MCF 10A (cell line): ENCODE data around the gene GRIK1. TPM values are rescaled to one million over a fixed set of nuclear protein-coding genes. Genes with fewer than 3 reads are reported as not detected.

Source experiments
- BruUV-seq: library from RNA; stranded (reverse); fragments of 400-500 nt; replicated peaks from 2 replicates; lab custom pipeline; 2021; lab: Mats Ljungman, UMichigan
- CTCF ChIA-PET: fragments of 300-600 bp; sonication (Branson Sonifier 250); formaldehyde crosslinking; extraction: SDS; loops from one replicate; lab custom pipeline; 2021; ENCODE audit warnings: antibody characterized with exemption, inconsistent platforms; lab: Yijun Ruan, JAX
- POLR2A ChIA-PET: fragments of 300-600, 350-650 bp; sonication (Branson Sonifier 250); formaldehyde crosslinking; extraction: SDS; loops from one replicate; lab custom pipeline; 2020; ENCODE audit warnings: antibody characterized with exemption, inconsistent platforms; lab: Yijun Ruan, JAX
- DNase-seq: peaks from one replicate; pipeline ENCODE4 v3.0.0-alpha.2; 2018; ENCODE audit not compliant: unreplicated experiment
- H3K27ac Mint-ChIP-seq: one replicate; pipeline ENCODE4 v1.8.0; 2022; ENCODE audit warnings: mild to moderate bottlenecking, low read depth, mixed read lengths; ENCODE audit not compliant: unreplicated experiment
- H3K27me3 Mint-ChIP-seq: one replicate; pipeline ENCODE4 v1.8.0; 2022; ENCODE audit warnings: mixed read lengths; ENCODE audit not compliant: insufficient read depth, unreplicated experiment
- H3K36me3 Mint-ChIP-seq: one replicate; pipeline ENCODE4 v1.8.0; 2022; ENCODE audit warnings: mild to moderate bottlenecking, moderate library complexity, mixed read lengths; ENCODE audit not compliant: insufficient read depth, unreplicated experiment
- H3K4me1 Mint-ChIP-seq: one replicate; pipeline ENCODE4 v1.8.0; 2022; ENCODE audit warnings: mixed read lengths; ENCODE audit not compliant: insufficient read depth, unreplicated experiment
- H3K4me3 Mint-ChIP-seq: one replicate; pipeline ENCODE4 v1.8.0; 2022; ENCODE audit warnings: mild to moderate bottlenecking, moderate library complexity, mixed read lengths; ENCODE audit not compliant: unreplicated experiment
- H3K9me3 Mint-ChIP-seq: one replicate; pipeline ENCODE4 v1.8.0; 2022; ENCODE audit warnings: mixed read lengths; ENCODE audit not compliant: unreplicated experiment
- CTCF ChIP-seq: fragments of 200-600 bp; IDR thresholded peaks from one replicate; pipeline ENCODE4 v1.8.0; 2022; ENCODE audit warnings: antibody characterized with exemption, mild to moderate bottlenecking; ENCODE audit not compliant: unreplicated experiment
- intact Hi-C: fragments of 100-400 bp; cut with micrococcal nuclease; formaldehyde crosslinking; loops from 2 replicates; pipeline ENCODE4 v1.14.1; 2022
- total RNA-seq: library from RNA; stranded (reverse); gene quantifications from 2 replicates; pipeline ENCODE4 v1.2.3, GENCODE V29; 2022

Gene GRIK1
- total RNA-seq, 1 experiment from 2014 or later: not detected

- H3K36me3 Mint-ChIP-seq: no peaks in the 10 kb centered on the region
- intact Hi-C loops: no loop called here
- TF ChIP-seq CTCF: no peak
- no peak overlapping the region for H3K27ac Mint-ChIP-seq
- H3K9me3 Mint-ChIP-seq: no peaks in the 10 kb centered on the region
- H3K4me3 Mint-ChIP-seq: no peak overlapping the region
- BruUV-seq: no TSS peak
- POLR2A ChIA-PET: no interaction called here
- H3K27me3 Mint-ChIP-seq: no peaks in the 10 kb centered on the region
- CTCF ChIA-PET: no interaction called here
- peaks cover 8% of the 10 kb centered on the region for H3K4me1 Mint-ChIP-seq
- no peak for DNase-seq
Observed at GRCh38 chr21:29658177-29658933, 281.4 kb downstream of the GRIK1 start.

GRCh38 chr21:29657240-29657989 lies 282.4 kb downstream of the GRIK1 start:
- DNase-seq: no peak
- no peak for TF ChIP-seq CTCF
- H3K36me3 Mint-ChIP-seq: no peaks in the 10 kb centered on the region
- H3K4me3 Mint-ChIP-seq: no peak overlapping the region
- no peaks in the 10 kb centered on the region for H3K9me3 Mint-ChIP-seq
- intact Hi-C loops: no loop called here
- no TSS peak for BruUV-seq
- no peaks in the 10 kb centered on the region for H3K27me3 Mint-ChIP-seq
- CTCF ChIA-PET: interaction anchor here (0.7 to 0.8 kb wide), 2 partner anchors 15 to 54 kb away, joined by 3 read pairs; no protein-coding TSS in a partner anchor
- peaks cover 8% of the 10 kb centered on the region for H3K4me1 Mint-ChIP-seq
- H3K27ac Mint-ChIP-seq: peak overlapping the region; percentile 7
- POLR2A ChIA-PET: no interaction called here

- Mint-ChIP-seq H3K4me3 (no peak overlapping the region), H3K9me3 (no peaks in the 10 kb centered on the region), H3K27me3 (no peaks in the 10 kb centered on the region), H3K4me1 (peaks cover 8% of the 10 kb centered on the region), H3K27ac (peak overlapping the region; percentile 7), H3K36me3 (no peaks in the 10 kb centered on the region)
- intact Hi-C loops: no loop called here
- ChIA-PET POLR2A (no interaction called here), CTCF (interaction anchor here (0.7 kb wide), 1 partner anchor 53 kb away, joined by 3 read pairs; no protein-coding TSS in a partner anchor)
- BruUV-seq: no TSS peak
- peak; percentile 66 for DNase-seq
- no peak for TF ChIP-seq CTCF
Observed at GRCh38 chr21:29656504-29657239, 283.1 kb downstream of the GRIK1 start.

GRCh38 chr21:29655577-29655976 lies 284.2 kb downstream of the GRIK1 start:
- CTCF ChIA-PET: no interaction called here
- TF ChIP-seq CTCF: no peak
- Mint-ChIP-seq H3K27me3 (no peaks in the 10 kb centered on the region), H3K4me3 (no peak overlapping the region), H3K27ac (no peak overlapping the region), H3K9me3 (no peaks in the 10 kb centered on the region), H3K36me3 (no peaks in the 10 kb centered on the region), H3K4me1 (peaks cover 8% of the 10 kb centered on the region)
- DNase-seq: no peak
- intact Hi-C loops: no loop called here
- BruUV-seq: no TSS peak
- POLR2A ChIA-PET: no interaction called here
